Stimulated activated CD4-positive, alpha-beta T cell treated with anti-CD3 and anti-CD28 coated beads, Interleukin-15, amount 100 ng/mL, for 48 hours (primary cell): ENCODE results near the gene SNX21.

Experiments used
- DNase-seq, 2 donors: peaks; one replicate each; pipeline ENCODE4 v3.0.0-alpha.2; 2020; ENCODE audit warnings: low read depth in 2 of 2

SNX21 gene

DNA sequence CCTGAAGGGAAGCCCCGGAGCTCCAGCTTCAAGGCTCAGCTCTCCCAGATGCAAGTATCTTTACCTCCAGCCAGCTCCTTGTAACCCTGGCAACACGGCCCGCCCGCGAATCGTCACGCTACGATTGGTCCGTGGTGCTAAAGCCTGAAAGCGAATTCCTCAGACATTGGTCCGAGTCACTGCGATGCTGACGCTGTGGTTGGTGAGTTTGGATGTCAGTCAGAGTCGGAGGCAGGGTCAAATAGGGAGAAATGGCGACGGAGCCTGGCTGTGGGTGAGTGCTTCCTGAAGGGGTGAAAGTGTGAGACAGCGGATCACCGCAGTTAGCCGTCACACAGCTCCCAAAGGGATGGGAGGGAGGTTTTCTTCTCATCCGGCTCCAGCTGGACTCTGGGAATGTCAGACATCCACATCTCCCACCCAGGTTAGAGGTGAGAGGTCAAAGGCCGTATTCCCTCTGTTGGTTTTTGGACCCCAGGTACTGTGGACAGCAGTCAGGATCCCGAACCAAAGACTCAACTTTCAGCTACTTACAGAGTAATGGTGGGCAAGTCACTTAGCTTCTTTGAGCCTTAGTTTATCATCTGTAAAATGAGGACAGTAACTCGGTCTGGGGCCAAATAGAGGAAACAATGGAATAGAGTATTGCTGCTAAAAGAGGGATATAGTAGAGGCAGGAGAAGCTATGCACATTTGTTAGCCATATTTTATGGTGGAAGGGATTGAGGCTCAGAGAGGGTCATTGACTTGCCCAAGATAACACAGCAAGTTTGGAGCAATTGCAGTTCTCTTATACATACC is 47.6 kb downstream of the SNX21 start, which contains the start of gene ZSWIM1:
Gene ZSWIM1, plus strand, starts transcription at position 240 of the 801 bp plus-strand sequence. CDS start 1,366 bp downstream, outside the sequence.
- DNase-seq = peak; percentile 96 to 98

DNA sequence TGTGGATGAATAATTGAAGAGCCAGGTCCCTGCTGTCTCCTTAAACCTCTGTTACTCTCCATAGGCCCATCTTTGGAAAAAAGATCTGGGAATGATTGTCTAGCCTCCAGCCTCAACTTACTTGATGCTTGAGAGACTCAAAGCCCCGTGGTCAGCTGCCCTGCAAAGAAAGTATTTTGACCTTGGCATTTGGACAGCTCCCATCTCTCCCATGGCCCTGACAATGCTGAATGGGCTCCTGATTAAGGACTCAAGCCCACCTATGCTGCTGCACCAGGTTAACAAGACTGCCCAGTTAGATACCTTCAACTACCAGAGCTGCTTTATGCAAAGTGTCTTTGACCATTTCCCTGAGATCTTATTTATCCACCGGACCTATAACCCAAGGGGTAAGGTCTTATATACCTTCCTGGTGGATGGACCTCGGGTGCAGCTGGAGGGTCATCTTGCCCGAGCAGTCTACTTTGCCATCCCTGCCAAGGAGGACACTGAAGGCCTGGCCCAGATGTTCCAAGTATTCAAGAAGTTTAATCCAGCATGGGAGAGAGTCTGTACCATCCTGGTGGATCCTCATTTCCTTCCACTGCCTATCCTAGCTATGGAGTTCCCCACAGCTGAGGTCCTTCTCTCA is 49.0 kb downstream of the SNX21 start:
- DNase-seq = no peak

GRCh38 chr20:45883100-45883469 is 49.5 kb downstream of the SNX21 start:
- DNase-seq = no peak

GRCh38 chr20:45886590-45887345 is 53.2 kb downstream of the SNX21 start:
- no peak for DNase-seq

- DNase-seq = no peak
Observed at GRCh38 chr20:45887346-45887715, 53.7 kb downstream of the SNX21 start, which contains the start of gene SPATA25. SPATA25 (minus strand) TSS chr20:45887622; CDS start chr20:45887590, 32 bp downstream.

DNA sequence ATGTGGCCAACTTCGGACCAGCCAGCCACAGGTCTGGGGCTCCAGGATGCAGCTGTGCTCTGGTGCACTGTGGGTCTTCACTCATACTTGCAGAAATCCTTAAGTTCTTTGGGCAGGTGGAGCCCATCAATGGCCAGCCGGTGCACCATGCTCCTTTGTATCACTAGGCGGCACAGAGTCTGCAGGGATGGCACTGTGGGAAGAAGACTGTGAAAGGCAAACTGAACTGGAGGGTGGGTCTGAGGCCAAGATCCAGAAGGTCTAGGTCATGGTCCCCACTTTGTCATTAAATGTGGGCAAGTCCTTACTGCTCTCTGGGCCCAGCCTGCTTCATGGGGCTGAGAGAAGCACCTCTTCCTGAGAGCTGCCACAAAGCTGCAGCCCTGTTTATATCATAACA is 55.1 kb downstream of the SNX21 start:
- no peak for DNase-seq

- peak in 1 of 2 donors; percentile 41 for DNase-seq
Observed at GRCh38 chr20:45890077-45890984, 56.7 kb downstream of the SNX21 start.

DNA sequence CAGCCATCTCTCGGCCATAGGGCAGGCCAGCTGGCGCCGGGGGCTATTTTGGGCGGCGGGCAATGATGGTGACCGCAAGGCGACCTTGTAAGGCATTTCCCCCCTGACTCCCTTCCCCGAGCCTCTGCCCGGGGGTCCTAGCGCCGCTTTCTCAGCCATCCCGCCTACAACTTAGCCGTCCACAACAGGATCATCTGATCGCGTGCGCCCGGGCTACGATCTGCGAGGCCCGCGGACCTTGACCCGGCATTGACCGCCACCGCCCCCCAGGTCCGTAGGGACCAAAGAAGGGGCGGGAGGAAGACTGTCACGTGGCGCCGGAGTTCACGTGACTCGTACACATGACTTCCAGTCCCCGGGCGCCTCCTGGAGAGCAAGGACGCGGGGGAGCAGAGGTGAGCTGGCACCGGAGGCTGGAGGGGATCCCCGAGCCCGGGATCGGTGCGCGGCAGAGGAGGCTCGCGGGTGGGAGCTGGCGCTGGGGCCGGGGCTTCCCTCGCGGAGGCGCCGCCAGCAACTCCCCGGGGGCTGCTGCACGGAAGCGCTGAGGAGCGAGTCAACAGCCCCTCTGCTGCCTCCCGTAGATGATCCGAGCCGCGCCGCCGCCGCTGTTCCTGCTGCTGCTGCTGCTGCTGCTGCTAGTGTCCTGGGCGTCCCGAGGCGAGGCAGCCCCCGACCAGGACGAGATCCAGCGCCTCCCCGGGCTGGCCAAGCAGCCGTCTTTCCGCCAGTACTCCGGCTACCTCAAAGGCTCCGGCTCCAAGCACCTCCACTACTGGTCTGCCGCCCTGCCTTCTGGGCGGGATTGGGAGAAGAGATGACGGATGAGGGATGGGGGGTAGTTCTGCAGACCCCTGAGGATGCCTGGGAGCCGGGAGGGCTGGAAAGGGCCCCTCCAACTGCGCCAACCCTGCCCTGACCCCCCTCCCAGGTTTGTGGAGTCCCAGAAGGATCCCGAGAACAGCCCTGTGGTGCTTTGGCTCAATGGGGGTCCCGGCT is 57.7 kb downstream of the SNX21 start, which contains the start of the genes CTSA and NEURL2:
Gene CTSA, plus strand, starts transcription at position 351 of the 999 bp plus-strand sequence. Its CDS starts 234 bp downstream, at position 585.
Gene NEURL2, minus strand, starts transcription at position 224 of the 999 bp plus-strand sequence. Its CDS starts 217 bp downstream, at position 7.
- DNase-seq = peak; percentile 77 to 83

GRCh38 chr20:45892049-45892825 is 58.6 kb downstream of the SNX21 start:
- DNase-seq = no peak
